ENCODE measurements around the gene KRTAP9-8. TPM values are rescaled to one million over a fixed set of nuclear protein-coding genes. Genes with fewer than 3 reads are reported as not detected.

The KRTAP9-8 gene
- total RNA-seq, 3 donors from 2014 or later (not counting 1 experiment from before 2014, with no cell fraction given): not detected

DNA sequence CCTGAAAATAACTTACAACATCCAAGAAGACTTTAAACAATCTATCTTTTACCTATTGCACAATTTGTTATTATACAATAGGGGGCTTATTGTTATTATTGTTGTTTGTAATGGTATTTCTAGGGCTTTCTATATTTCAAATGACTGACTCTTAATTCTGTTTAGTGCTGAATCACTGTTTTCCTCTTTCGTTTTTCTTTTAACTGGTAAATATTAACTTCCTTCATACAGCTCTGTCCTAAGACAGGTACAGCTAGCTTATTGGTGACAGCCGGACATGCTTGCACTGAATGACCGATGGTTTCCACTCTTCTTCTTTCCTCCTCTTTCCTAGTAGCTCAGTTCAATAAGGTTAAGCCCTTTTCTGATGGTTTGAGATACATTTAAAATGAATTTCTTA is 49.3 kb downstream of the KRTAP9-8 start:
- 67% methylated on average over 3 of the region's 3 CpGs for WGBS (ENCODE audit: insufficient coverage)
- H3K36me3 ChIP-seq (ENCODE audit: control insufficient read depth, insufficient read depth, low read length): no peaks in the 10 kb centered on the region
- DNase-seq (peak in 1 of 2 donors; percentile 0), ATAC-seq (no peak)
- Mint-ChIP-seq H3K27ac (no peak overlapping the region), H3K9me3 (no peaks in the 10 kb centered on the region), H3K4me1 (no peaks in the 10 kb centered on the region), H3K36me3 (no peaks in the 10 kb centered on the region), H3K4me3 (no peak overlapping the region), H3K27me3 (ENCODE audit: low read depth in 2 of 2) (peaks cover 16 to 28% of the 10 kb centered on the region in 2 donors)
- intact Hi-C loops (cut with micrococcal nuclease): no loop called here
- TF ChIP-seq, protein P1, sequence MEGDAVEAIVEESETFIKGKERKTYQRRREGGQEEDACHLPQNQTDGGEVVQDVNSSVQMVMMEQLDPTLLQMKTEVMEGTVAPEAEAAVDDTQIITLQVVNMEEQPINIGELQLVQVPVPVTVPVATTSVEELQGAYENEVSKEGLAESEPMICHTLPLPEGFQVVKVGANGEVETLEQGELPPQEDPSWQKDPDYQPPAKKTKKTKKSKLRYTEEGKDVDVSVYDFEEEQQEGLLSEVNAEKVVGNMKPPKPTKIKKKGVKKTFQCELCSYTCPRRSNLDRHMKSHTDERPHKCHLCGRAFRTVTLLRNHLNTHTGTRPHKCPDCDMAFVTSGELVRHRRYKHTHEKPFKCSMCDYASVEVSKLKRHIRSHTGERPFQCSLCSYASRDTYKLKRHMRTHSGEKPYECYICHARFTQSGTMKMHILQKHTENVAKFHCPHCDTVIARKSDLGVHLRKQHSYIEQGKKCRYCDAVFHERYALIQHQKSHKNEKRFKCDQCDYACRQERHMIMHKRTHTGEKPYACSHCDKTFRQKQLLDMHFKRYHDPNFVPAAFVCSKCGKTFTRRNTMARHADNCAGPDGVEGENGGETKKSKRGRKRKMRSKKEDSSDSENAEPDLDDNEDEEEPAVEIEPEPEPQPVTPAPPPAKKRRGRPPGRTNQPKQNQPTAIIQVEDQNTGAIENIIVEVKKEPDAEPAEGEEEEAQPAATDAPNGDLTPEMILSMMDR (IDR thresholded peaks at IDR 0.05): no peak
- H3K27ac ChIP-seq (ENCODE audit: low read length): no peak overlapping the region
- H3K9me3 ChIP-seq (ENCODE audit: control insufficient read depth, insufficient read depth, low read length): no peaks in the 10 kb centered on the region
- H3K4me3 ChIP-seq (ENCODE audit: low read length): no peak overlapping the region
- H3K4me1 ChIP-seq (ENCODE audit: control insufficient read depth, insufficient read depth, low read length): no peaks in the 10 kb centered on the region
- H3K27me3 ChIP-seq (ENCODE audit: control insufficient read depth, insufficient read depth, low read length): no peaks in the 10 kb centered on the region

Other genes starting within 250 kb of the KRTAP9-8 start
- not detected for gene KRTAP3-3, start 243.8 kb upstream of the KRTAP9-8 start, total RNA-seq
- gene KRTAP3-2, start 238.1 kb upstream of the KRTAP9-8 start, total RNA-seq: not detected
- gene KRTAP3-1, start 228.9 kb upstream of the KRTAP9-8 start, total RNA-seq: not detected
- gene KRTAP1-5, start 210.8 kb upstream of the KRTAP9-8 start, total RNA-seq: not detected
- not detected for gene KRTAP1-4, start 207.8 kb upstream of the KRTAP9-8 start, total RNA-seq
- gene KRTAP1-3, start 203.1 kb upstream of the KRTAP9-8 start, total RNA-seq: not detected
- not detected for gene KRTAP1-1, start 196.5 kb upstream of the KRTAP9-8 start, total RNA-seq
- not detected for gene KRTAP2-1, start 190.7 kb upstream of the KRTAP9-8 start, total RNA-seq
- not detected for gene KRTAP2-2, start 182.8 kb upstream of the KRTAP9-8 start, total RNA-seq
- not detected for gene KRTAP2-3, start 177.9 kb upstream of the KRTAP9-8 start, total RNA-seq
- not detected for gene KRTAP2-4, start 172.1 kb upstream of the KRTAP9-8 start, total RNA-seq
- gene KRTAP4-7, start 153.8 kb upstream of the KRTAP9-8 start, total RNA-seq: not detected
- not detected for gene KRTAP4-8, start 139.9 kb upstream of the KRTAP9-8 start, total RNA-seq
- gene KRTAP4-16, start 135.8 kb upstream of the KRTAP9-8 start, total RNA-seq: not detected
- gene KRTAP4-9, start 132.6 kb upstream of the KRTAP9-8 start, total RNA-seq: not detected
- not detected for gene KRTAP4-11, start 119.6 kb upstream of the KRTAP9-8 start, total RNA-seq
- not detected for gene KRTAP4-12, start 113.8 kb upstream of the KRTAP9-8 start, total RNA-seq
- gene KRTAP4-6, start 97.5 kb upstream of the KRTAP9-8 start, total RNA-seq: not detected
- not detected for gene KRTAP4-5, start 88.2 kb upstream of the KRTAP9-8 start, total RNA-seq
- not detected for gene KRTAP4-4, start 77.3 kb upstream of the KRTAP9-8 start, total RNA-seq
- not detected for gene KRTAP4-3, start 69.8 kb upstream of the KRTAP9-8 start, total RNA-seq
- gene KRTAP4-2, start 59.8 kb upstream of the KRTAP9-8 start, total RNA-seq: not detected
- gene KRTAP4-1, start 53.1 kb upstream of the KRTAP9-8 start, total RNA-seq: not detected
- gene KRTAP9-1, start 48.1 kb upstream of the KRTAP9-8 start, total RNA-seq: not detected
- gene KRTAP9-2, start 11.4 kb upstream of the KRTAP9-8 start, total RNA-seq: not detected
- gene KRTAP9-3, start 5.5 kb upstream of the KRTAP9-8 start, total RNA-seq: not detected
- not detected for gene KRTAP9-4, start 11.7 kb downstream of the KRTAP9-8 start, total RNA-seq
- gene KRTAP9-9, start 17.4 kb downstream of the KRTAP9-8 start, total RNA-seq: not detected
- gene KRTAP9-6, start 27.4 kb downstream of the KRTAP9-8 start, total RNA-seq: not detected
- gene KRTAP9-7, start 37.7 kb downstream of the KRTAP9-8 start, total RNA-seq: not detected
- not detected for gene KRTAP29-1, start 64.9 kb downstream of the KRTAP9-8 start, total RNA-seq
- gene KRTAP16-1, start 71.3 kb downstream of the KRTAP9-8 start, total RNA-seq: under 1 TPM; 0.16 to 0.23 (median 0.23) TPM
- gene KRTAP17-1, start 77.7 kb downstream of the KRTAP9-8 start, total RNA-seq: not detected
- gene KRT33A, start 112.8 kb downstream of the KRTAP9-8 start, total RNA-seq: not detected
- gene KRT33B, start 131.8 kb downstream of the KRTAP9-8 start, total RNA-seq: not detected
- not detected for gene KRT34, start 144.3 kb downstream of the KRTAP9-8 start, total RNA-seq
- gene KRT31, start 159.6 kb downstream of the KRTAP9-8 start, total RNA-seq: not detected
- gene KRT37, start 186.6 kb downstream of the KRTAP9-8 start, total RNA-seq: not detected
- not detected for gene KRT38, start 203.0 kb downstream of the KRTAP9-8 start, total RNA-seq
- gene KRT32, start 229.4 kb downstream of the KRTAP9-8 start, total RNA-seq: not detected
- not detected for gene KRT35, start 243.2 kb downstream of the KRTAP9-8 start, total RNA-seq